ENCODE measurements around the gene CACNA1C.
"Not testable (repeated sequence)": the region's sequence is repeated elsewhere in the genome, so short reads cannot be mapped to it uniquely, and the experiment has no call there.

Gene CACNA1C

GRCh38 chr12:2684026-2684325 lies 631.2 kb downstream of the CACNA1C start:
- not testable (repeated sequence) for DNase-seq

GRCh38 chr12:2685620-2686279 lies 633.0 kb downstream of the CACNA1C start:
- not testable (repeated sequence) for DNase-seq

GRCh38 chr12:2686280-2686646 lies 633.5 kb downstream of the CACNA1C start:
- no peak for DNase-seq

- no peak for DNase-seq
These were observed 634.3 kb downstream of the CACNA1C start for GRCh38 chr12:2687058-2687457.

- no peak for DNase-seq
These were observed 634.9 kb downstream of the CACNA1C start for GRCh38 chr12:2687726-2688125.

- DNase-seq: no peak
These were observed 635.7 kb downstream of the CACNA1C start for GRCh38 chr12:2688381-2688931.

GRCh38 chr12:2689393-2689792 lies 636.6 kb downstream of the CACNA1C start:
- DNase-seq: no peak

GRCh38 chr12:2689879-2690278 lies 637.1 kb downstream of the CACNA1C start:
- no peak for DNase-seq

- no peak for DNase-seq
These were observed 637.7 kb downstream of the CACNA1C start for GRCh38 chr12:2690348-2691005.

- peak; percentile 74 for DNase-seq
These were observed 638.2 kb downstream of the CACNA1C start for GRCh38 chr12:2691006-2691344.

- DNase-seq: peak; percentile 63
These were observed 638.7 kb downstream of the CACNA1C start for GRCh38 chr12:2691345-2692071.

GRCh38 chr12:2692080-2692479 lies 639.3 kb downstream of the CACNA1C start:
- DNase-seq: peak; percentile 33

- DNase-seq: peak; percentile 10
These were observed 640.6 kb downstream of the CACNA1C start for GRCh38 chr12:2693244-2693860.

GRCh38 chr12:2693980-2694610 lies 641.3 kb downstream of the CACNA1C start:
- DNase-seq: no peak

GRCh38 chr12:2696136-2696535 lies 643.3 kb downstream of the CACNA1C start:
- no peak for DNase-seq

- DNase-seq: no peak
These were observed 644.4 kb downstream of the CACNA1C start for GRCh38 chr12:2697057-2697800.

- no peak for DNase-seq
These were observed 645.8 kb downstream of the CACNA1C start for GRCh38 chr12:2698566-2698965.

GRCh38 chr12:2710701-2711100 lies 657.9 kb downstream of the CACNA1C start:
- DNase-seq: no peak

- DNase-seq: no peak
These were observed 666.6 kb downstream of the CACNA1C start for GRCh38 chr12:2719392-2719791.

GRCh38 chr12:2722806-2723205 lies 670.0 kb downstream of the CACNA1C start:
- DNase-seq: no peak

GRCh38 chr12:2732290-2732689 lies 679.5 kb downstream of the CACNA1C start:
- DNase-seq: no peak

Data from CD4-positive, alpha-beta T cell treated with Interleukin-10 for 1 hour (primary cell).